ENCODE results near the gene ALG6.

- TF ChIP-seq EZH2 (IDR thresholded peaks at IDR 0.05; ENCODE audit: insufficient read depth, poor library complexity, severe bottlenecking) (no peak), EZH2phosphoT487 (IDR thresholded peaks at IDR 0.05; ENCODE audit: insufficient read depth, low read depth) (no peak)
These were observed 85.8 kb downstream of the ALG6 start for GRCh38 chr1:63453232-63453631.
